Measurements from ENCODE around the gene IGF2BP3.

The IGF2BP3 gene

GRCh38 chr7:23472956-23473843 lies 2.9 kb upstream of the IGF2BP3 start:
- H3K27ac ChIP-seq: peak overlapping the region; percentile 95
- peak overlapping the region; percentile 94 for H3K9ac ChIP-seq
- H3K4me3 ChIP-seq (IDR thresholded peaks at IDR 0.05; ENCODE audit: insufficient read depth, low read depth, low read length): peak overlapping the region; percentile 64
- H3K4me2 ChIP-seq: peak overlapping the region; percentile 99
- no peaks in the 10 kb centered on the region for H3K36me3 ChIP-seq (ENCODE audit: insufficient read depth)
- H3K27me3 ChIP-seq (ENCODE audit: insufficient read depth, low read depth): no peaks in the 10 kb centered on the region
- H4K20me1 ChIP-seq (ENCODE audit: insufficient read depth): no peaks in the 10 kb centered on the region
- peaks cover 86% of the 10 kb centered on the region for H3K79me2 ChIP-seq (ENCODE audit: insufficient read depth, low read depth)
- no peak for TF ChIP-seq CTCF (conservative IDR thresholded peaks at IDR 0.05; ENCODE audit: low read depth, low read length)
- H2AFZ ChIP-seq (ENCODE audit: low read depth): no peak overlapping the region
- H3K4me1 ChIP-seq (ENCODE audit: low read depth, poor library complexity, severe bottlenecking): peaks cover 15% of the 10 kb centered on the region

- Histone ChIP-seq H3K9ac (peak overlapping the region; percentile 94), H3K4me3 (IDR thresholded peaks at IDR 0.05; ENCODE audit: insufficient read depth, low read depth, low read length) (no peak overlapping the region), H3K36me3 (ENCODE audit: insufficient read depth) (no peaks in the 10 kb centered on the region), H2AFZ (ENCODE audit: low read depth) (no peak overlapping the region), H4K20me1 (ENCODE audit: insufficient read depth) (peaks cover 6% of the 10 kb centered on the region; the same call in 1 of the 2 replicates), H3K4me1 (ENCODE audit: low read depth, poor library complexity, severe bottlenecking) (peaks cover 8% of the 10 kb centered on the region), H3K27ac (peak overlapping the region; percentile 95), H3K4me2 (peak overlapping the region; percentile 99), H3K27me3 (ENCODE audit: insufficient read depth, low read depth) (no peaks in the 10 kb centered on the region), H3K79me2 (ENCODE audit: insufficient read depth, low read depth) (peaks cover 86% of the 10 kb centered on the region)
- no peak for TF ChIP-seq CTCF (conservative IDR thresholded peaks at IDR 0.05; ENCODE audit: low read depth, low read length)
Measured at GRCh38 chr7:23472556-23472955, 2.3 kb upstream of the IGF2BP3 start.

- TF ChIP-seq CTCF (conservative IDR thresholded peaks at IDR 0.05; ENCODE audit: low read depth, low read length): no peak
- H2AFZ ChIP-seq (ENCODE audit: low read depth): no peak overlapping the region
- H3K36me3 ChIP-seq (ENCODE audit: insufficient read depth): 0 out of 2 replicates have a peak, but pooled peaks cover under 1% of the 10 kb centered on the region
Measured at GRCh38 chr7:23472046-23472445, 1.8 kb upstream of the IGF2BP3 start.

GRCh38 chr7:23471106-23471859 lies 992 bp upstream of the IGF2BP3 start:
- Histone ChIP-seq H3K9ac (peak overlapping the region; percentile 94), H3K36me3 (ENCODE audit: insufficient read depth) (0 out of 2 replicates have a peak, but pooled peaks cover 5% of the 10 kb centered on the region), H3K27me3 (ENCODE audit: insufficient read depth, low read depth) (no peaks in the 10 kb centered on the region), H4K20me1 (ENCODE audit: insufficient read depth) (peaks cover 19% of the 10 kb centered on the region), H2AFZ (ENCODE audit: low read depth) (no peak overlapping the region), H3K4me3 (IDR thresholded peaks at IDR 0.05; ENCODE audit: insufficient read depth, low read depth, low read length) (peak overlapping the region; percentile 3), H3K4me2 (peak overlapping the region; percentile 99), H3K4me1 (ENCODE audit: low read depth, poor library complexity, severe bottlenecking) (peaks cover 4% of the 10 kb centered on the region), H3K79me2 (ENCODE audit: insufficient read depth, low read depth) (peaks cover 86% of the 10 kb centered on the region), H3K27ac (peak overlapping the region; percentile 95)
- TF ChIP-seq CTCF (conservative IDR thresholded peaks at IDR 0.05; ENCODE audit: low read depth, low read length): no peak

More at GRCh38 chr7:23472046-23472445, 1.8 kb upstream of the IGF2BP3 start:
- H3K27me3 ChIP-seq (ENCODE audit: insufficient read depth, low read depth): no peaks in the 10 kb centered on the region
- H3K4me3 ChIP-seq (IDR thresholded peaks at IDR 0.05; ENCODE audit: insufficient read depth, low read depth, low read length): peak overlapping the region; percentile 3
- peaks cover 3% of the 10 kb centered on the region for H3K4me1 ChIP-seq (ENCODE audit: low read depth, poor library complexity, severe bottlenecking)
- H4K20me1 ChIP-seq (ENCODE audit: insufficient read depth): peaks cover 11% of the 10 kb centered on the region
- H3K4me2 ChIP-seq: peak overlapping the region; percentile 99
- peak overlapping the region; percentile 94 for H3K9ac ChIP-seq
- H3K27ac ChIP-seq: peak overlapping the region; percentile 95
- H3K79me2 ChIP-seq (ENCODE audit: insufficient read depth, low read depth): peaks cover 86% of the 10 kb centered on the region

Measured in KMS-11 (cell line).